Measurements from ENCODE around the gene PARP12. TPM values are rescaled to one million over a fixed set of nuclear protein-coding genes. Genes with fewer than 3 reads are reported as not detected.

The PARP12 gene
- polyA plus RNA-seq, 1 donor (not counting 4 experiments of a cell fraction or from before 2014, with no cell fraction given): 66.0 TPM

- DNase-seq (ENCODE audit: low read depth, low spot score) (no peak), FAIRE-seq (no peak)
- no peaks in the 10 kb centered on the region for H3K9me3 ChIP-seq (ENCODE audit: control insufficient read depth, low read depth, low read length)
- H4K20me1 ChIP-seq (ENCODE audit: control insufficient read depth, extremely low read depth, insufficient read depth, low read length): no peaks in the 10 kb centered on the region
- no peak overlapping the region for H3K4me2 ChIP-seq (ENCODE audit: control insufficient read depth, extremely low read depth, insufficient read depth, low read depth, low read length)
- dilution Hi-C loops (cut with MboI; ENCODE audit: extremely low pct_ligation_motif_present, low sequenced_read_pairs): no loop called here
- H3K79me2 ChIP-seq (ENCODE audit: control insufficient read depth, insufficient read depth, low read length): peaks cover 11% of the 10 kb centered on the region
- H3K27me3 ChIP-seq (ENCODE audit: control insufficient read depth, extremely low read depth, insufficient read depth, low read length): no peaks in the 10 kb centered on the region
- no peak overlapping the region for H3K27ac ChIP-seq (ENCODE audit: control insufficient read depth, insufficient read depth, low read length)
- TF ChIP-seq, protein P1, sequence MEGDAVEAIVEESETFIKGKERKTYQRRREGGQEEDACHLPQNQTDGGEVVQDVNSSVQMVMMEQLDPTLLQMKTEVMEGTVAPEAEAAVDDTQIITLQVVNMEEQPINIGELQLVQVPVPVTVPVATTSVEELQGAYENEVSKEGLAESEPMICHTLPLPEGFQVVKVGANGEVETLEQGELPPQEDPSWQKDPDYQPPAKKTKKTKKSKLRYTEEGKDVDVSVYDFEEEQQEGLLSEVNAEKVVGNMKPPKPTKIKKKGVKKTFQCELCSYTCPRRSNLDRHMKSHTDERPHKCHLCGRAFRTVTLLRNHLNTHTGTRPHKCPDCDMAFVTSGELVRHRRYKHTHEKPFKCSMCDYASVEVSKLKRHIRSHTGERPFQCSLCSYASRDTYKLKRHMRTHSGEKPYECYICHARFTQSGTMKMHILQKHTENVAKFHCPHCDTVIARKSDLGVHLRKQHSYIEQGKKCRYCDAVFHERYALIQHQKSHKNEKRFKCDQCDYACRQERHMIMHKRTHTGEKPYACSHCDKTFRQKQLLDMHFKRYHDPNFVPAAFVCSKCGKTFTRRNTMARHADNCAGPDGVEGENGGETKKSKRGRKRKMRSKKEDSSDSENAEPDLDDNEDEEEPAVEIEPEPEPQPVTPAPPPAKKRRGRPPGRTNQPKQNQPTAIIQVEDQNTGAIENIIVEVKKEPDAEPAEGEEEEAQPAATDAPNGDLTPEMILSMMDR (optimal IDR thresholded peaks at IDR 0.05 in 1 of 3, IDR thresholded peaks at IDR 0.05 in 1 of 3, conservative IDR thresholded peaks at IDR 0.05 in 1 of 3; ENCODE audit: extremely low read depth in 1 of 3, insufficient read depth in 2 of 3, low read length in 3 of 3): no peak
- TF ChIP-seq EZH2 (IDR thresholded peaks at IDR 0.05; ENCODE audit: low read length): no peak
- H3K4me1 ChIP-seq (ENCODE audit: control insufficient read depth, extremely low read depth, insufficient read depth, low read length): peaks cover 16% of the 10 kb centered on the region
- peaks cover 6 to 11% of the 10 kb centered on the region in 2 experiments for H3K36me3 ChIP-seq (ENCODE audit: control insufficient read depth in 2 of 2, extremely low read depth in 1 of 2, insufficient read depth in 2 of 2, low read length in 2 of 2)
- no peak overlapping the region for H2AFZ ChIP-seq (ENCODE audit: control insufficient read depth, low read length)
- no peak overlapping the region for H3K9ac ChIP-seq (ENCODE audit: control insufficient read depth, extremely low read depth, insufficient read depth, low read length)
- peaks cover 3% of the 10 kb centered on the region for H3K9me1 ChIP-seq (ENCODE audit: control insufficient read depth, extremely low read depth, insufficient read depth, low read length)
- H3K4me3 ChIP-seq (ENCODE audit: control insufficient read depth in 2 of 3, extremely low read depth in 1 of 3, insufficient read depth in 2 of 3, low read depth in 1 of 3, low read length in 3 of 3): no peak overlapping the region
These were observed 14.6 kb downstream of the PARP12 start for GRCh38 chr7:140048138-140048537.

- dilution Hi-C loops (cut with MboI; ENCODE audit: extremely low pct_ligation_motif_present, low sequenced_read_pairs): no loop called here
- H3K9ac ChIP-seq (ENCODE audit: control insufficient read depth, extremely low read depth, insufficient read depth, low read length): no peak overlapping the region
- H3K27ac ChIP-seq (ENCODE audit: control insufficient read depth, insufficient read depth, low read length): no peak overlapping the region
- peaks cover 11% of the 10 kb centered on the region for H3K79me2 ChIP-seq (ENCODE audit: control insufficient read depth, insufficient read depth, low read length)
- no peaks in the 10 kb centered on the region for H4K20me1 ChIP-seq (ENCODE audit: control insufficient read depth, extremely low read depth, insufficient read depth, low read length)
- no peak overlapping the region for H2AFZ ChIP-seq (ENCODE audit: control insufficient read depth, low read length)
- FAIRE-seq (no peak), DNase-seq (ENCODE audit: low read depth, low spot score) (no peak)
- peaks cover 16% of the 10 kb centered on the region for H3K4me1 ChIP-seq (ENCODE audit: control insufficient read depth, extremely low read depth, insufficient read depth, low read length)
- peaks cover 3% of the 10 kb centered on the region for H3K9me1 ChIP-seq (ENCODE audit: control insufficient read depth, extremely low read depth, insufficient read depth, low read length)
- H3K4me2 ChIP-seq (ENCODE audit: control insufficient read depth, extremely low read depth, insufficient read depth, low read depth, low read length): no peak overlapping the region
- H3K27me3 ChIP-seq (ENCODE audit: control insufficient read depth, extremely low read depth, insufficient read depth, low read length): no peaks in the 10 kb centered on the region
- TF ChIP-seq, protein P1 (optimal IDR thresholded peaks at IDR 0.05 in 1 of 3, IDR thresholded peaks at IDR 0.05 in 1 of 3, conservative IDR thresholded peaks at IDR 0.05 in 1 of 3; ENCODE audit: extremely low read depth in 1 of 3, insufficient read depth in 2 of 3, low read length in 3 of 3): no peak
- no peak overlapping the region for H3K4me3 ChIP-seq (ENCODE audit: control insufficient read depth in 2 of 3, extremely low read depth in 1 of 3, insufficient read depth in 2 of 3, low read depth in 1 of 3, low read length in 3 of 3)
- H3K9me3 ChIP-seq (ENCODE audit: control insufficient read depth, low read depth, low read length): no peaks in the 10 kb centered on the region
- H3K36me3 ChIP-seq (ENCODE audit: control insufficient read depth in 2 of 2, extremely low read depth in 1 of 2, insufficient read depth in 2 of 2, low read length in 2 of 2): peaks cover 6 to 11% of the 10 kb centered on the region in 2 experiments
These were observed 15.6 kb downstream of the PARP12 start for GRCh38 chr7:140047197-140047596.

All from keratinocyte (primary cell).